HK-2 (cell line): Measurements from ENCODE around the gene WNT5A.

Source experiments
- DNase-seq: peaks from one replicate; pipeline ENCODE4 v3.0.0-alpha.2; 2018; ENCODE audit not compliant: unreplicated experiment

The WNT5A gene

GRCh38 chr3:55486857-55487380, at the start of gene WNT5A:
Gene WNT5A (minus strand): TSS chr3:55487306. CDS start chr3:55486985, 321 bp downstream.
- DNase-seq: peak; percentile 44

GRCh38 chr3:55534876-55535275, 47.8 kb upstream of the WNT5A start:
- DNase-seq: no peak

GRCh38 chr3:55532806-55533205, 45.7 kb upstream of the WNT5A start:
- no peak for DNase-seq

GRCh38 chr3:55531321-55531720, 44.2 kb upstream of the WNT5A start:
- no peak for DNase-seq

GRCh38 chr3:55527361-55527760, 40.3 kb upstream of the WNT5A start:
- no peak for DNase-seq

GRCh38 chr3:55526332-55527030, 39.4 kb upstream of the WNT5A start:
- DNase-seq: no peak

- no peak for DNase-seq
These were observed 38.3 kb upstream of the WNT5A start for GRCh38 chr3:55525436-55525835.

GRCh38 chr3:55524565-55525244, 37.6 kb upstream of the WNT5A start:
- DNase-seq: no peak

- DNase-seq: no peak
These were observed 36.4 kb upstream of the WNT5A start for GRCh38 chr3:55523471-55523870.

GRCh38 chr3:55521738-55522421, 34.8 kb upstream of the WNT5A start:
- no peak for DNase-seq

GRCh38 chr3:55521064-55521737, 34.1 kb upstream of the WNT5A start:
- no peak for DNase-seq

GRCh38 chr3:55519019-55519418, 31.9 kb upstream of the WNT5A start:
- no peak for DNase-seq

- no peak for DNase-seq
These were observed 31.3 kb upstream of the WNT5A start for GRCh38 chr3:55518451-55518850.

GRCh38 chr3:55516392-55517030, 29.4 kb upstream of the WNT5A start:
- DNase-seq: no peak

GRCh38 chr3:55515550-55516246, 28.6 kb upstream of the WNT5A start:
- no peak for DNase-seq

GRCh38 chr3:55514962-55515361, 27.9 kb upstream of the WNT5A start:
- DNase-seq: no peak

GRCh38 chr3:55512571-55513343, 25.7 kb upstream of the WNT5A start:
- DNase-seq: no peak

GRCh38 chr3:55511895-55512570, 24.9 kb upstream of the WNT5A start:
- DNase-seq: no peak

GRCh38 chr3:55508335-55508734, 21.2 kb upstream of the WNT5A start:
- no peak for DNase-seq

GRCh38 chr3:55507808-55508207, 20.7 kb upstream of the WNT5A start:
- DNase-seq: no peak
